Measurements from ENCODE around the gene XKR8. TPM values are rescaled to one million over a fixed set of nuclear protein-coding genes. Genes with fewer than 3 reads are reported as not detected.

Gene XKR8
- total and polyA plus RNA-seq, 9 of the 15 experiments (the other 6 are each of a cell fraction or from before 2014, with no cell fraction given), result 0.45 to 2.8 (median 1.7) TPM

DNA sequence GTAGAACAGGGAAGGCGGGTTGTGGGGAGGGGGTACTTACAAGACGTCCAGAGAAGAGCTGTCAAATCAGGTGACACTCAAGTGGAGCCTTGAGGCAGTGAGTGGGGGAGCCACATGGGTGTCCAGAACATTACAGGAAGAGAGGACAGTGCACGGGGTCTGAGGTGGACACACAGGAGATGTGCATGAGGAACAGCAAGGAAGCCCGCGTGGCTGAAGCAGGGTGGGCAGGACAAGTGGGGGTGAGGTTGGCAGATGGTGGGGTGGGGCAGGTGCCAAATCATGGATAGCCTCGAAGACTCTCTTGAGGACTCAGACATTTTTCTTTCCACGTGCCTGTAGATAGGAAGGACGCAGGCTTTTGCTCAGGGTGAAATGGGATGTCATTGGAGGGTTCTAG is 24.1 kb upstream of the XKR8 start:
- H3K9ac ChIP-seq (ENCODE audit: insufficient read depth in 1 of 2, low read depth in 2 of 2, low read length in 2 of 2), result peak overlapping the region in 1 of 2 experiments; percentile 46; a peak in 1 of 4 replicates
- in situ Hi-C loops (cut with MboI) (no loop called here), intact Hi-C loops (cut with micrococcal nuclease) (loop anchor here (5.0 kb wide), 1 partner anchor 78 kb away; no protein-coding TSS in a partner anchor)
- 51% methylated on average over 8 of the region's 8 CpGs for WGBS (ENCODE audit: insufficient coverage, low coverage, missing lambda C conversion rate)
- ATAC-seq, result peak; percentile 12; the same call in 2 of the 3 replicates
- no peaks in the 10 kb centered on the region for H3K79me2 ChIP-seq (ENCODE audit: control insufficient read depth, insufficient read depth, low read length)
- H3K4me2 ChIP-seq (ENCODE audit: insufficient read depth, low read length), result peak overlapping the region; percentile 77
- no peak overlapping the region for H3K27ac ChIP-seq (ENCODE audit: extremely low read depth, low read depth, low read length)
- H3K36me3 ChIP-seq (ENCODE audit: control insufficient read depth, insufficient read depth, low read length), result no peaks in the 10 kb centered on the region
- H4K20me1 ChIP-seq (replicated peaks; ENCODE audit: control insufficient read depth, insufficient read depth, low read length), result no peaks in the 10 kb centered on the region
- no peak overlapping the region for H3K4me3 ChIP-seq
- ChIA-PET POLR2A (interaction anchor here (0.7 to 2.0 kb wide), 3 partner anchors 10 to 11 kb away, joined by 3 to 16 read pairs (median 4); no protein-coding TSS in a partner anchor), CTCF (ENCODE audit: low intra/inter-chr PET ratio) (no interaction called here)
- no peak for FAIRE-seq
- peak overlapping the region; percentile 92 for H2AFZ ChIP-seq (ENCODE audit: low read depth, low read length)
- H3K9me1 ChIP-seq (ENCODE audit: control insufficient read depth, insufficient read depth, low read length), result no peaks in the 10 kb centered on the region
- H3K9me3 ChIP-seq (replicated peaks; ENCODE audit: control insufficient read depth, insufficient read depth, low read depth, low read length), result no peaks in the 10 kb centered on the region
- peaks cover 11 to 18% of the 10 kb centered on the region in 2 experiments for H3K4me1 ChIP-seq (replicated peaks in 1 of 2; ENCODE audit: control insufficient read depth in 2 of 2, insufficient read depth in 2 of 2, low read length in 2 of 2)
- H3K27me3 ChIP-seq (ENCODE audit: control insufficient read depth in 2 of 2, insufficient read depth in 2 of 2, low read length in 2 of 2), result no peaks in the 10 kb centered on the region
- peak in 1 of 4 experiments; percentile 10 for DNase-seq (ENCODE audit: extremely low read depth in 1 of 4, low spot score in 3 of 4)
- BruUV-seq (replicated peaks), result no TSS peak
- no peak for TF ChIP-seq YBX1 (IDR thresholded peaks at IDR 0.05)
- no peak for TF ChIP-seq ESRRB (CRISPR knock-in tag; IDR thresholded peaks at IDR 0.05; ENCODE audit: borderline replicate concordance)
- no peak for TF ChIP-seq MEF2A (IDR thresholded peaks at IDR 0.05; ENCODE audit: control insufficient read depth, low read depth, low read length)
- TF ChIP-seq PRPF4 (IDR thresholded peaks at IDR 0.05; ENCODE audit: insufficient read depth, low read depth, low read length, poor library complexity, severe bottlenecking), result no peak
- TF ChIP-seq GATA2 (CRISPR knock-in tag; IDR thresholded peaks at IDR 0.05), result no peak
- TF ChIP-seq E2F6 (IDR thresholded peaks at IDR 0.05; ENCODE audit: borderline replicate concordance in 1 of 2, extremely low read depth in 1 of 2, insufficient read depth in 1 of 2, insufficient read length in 1 of 2, low read depth in 1 of 2, low read length in 1 of 2, poor library complexity in 1 of 2, severe bottlenecking in 1 of 2), result peak in 1 of 2 experiments; percentile 17
- TF ChIP-seq, protein P1, sequence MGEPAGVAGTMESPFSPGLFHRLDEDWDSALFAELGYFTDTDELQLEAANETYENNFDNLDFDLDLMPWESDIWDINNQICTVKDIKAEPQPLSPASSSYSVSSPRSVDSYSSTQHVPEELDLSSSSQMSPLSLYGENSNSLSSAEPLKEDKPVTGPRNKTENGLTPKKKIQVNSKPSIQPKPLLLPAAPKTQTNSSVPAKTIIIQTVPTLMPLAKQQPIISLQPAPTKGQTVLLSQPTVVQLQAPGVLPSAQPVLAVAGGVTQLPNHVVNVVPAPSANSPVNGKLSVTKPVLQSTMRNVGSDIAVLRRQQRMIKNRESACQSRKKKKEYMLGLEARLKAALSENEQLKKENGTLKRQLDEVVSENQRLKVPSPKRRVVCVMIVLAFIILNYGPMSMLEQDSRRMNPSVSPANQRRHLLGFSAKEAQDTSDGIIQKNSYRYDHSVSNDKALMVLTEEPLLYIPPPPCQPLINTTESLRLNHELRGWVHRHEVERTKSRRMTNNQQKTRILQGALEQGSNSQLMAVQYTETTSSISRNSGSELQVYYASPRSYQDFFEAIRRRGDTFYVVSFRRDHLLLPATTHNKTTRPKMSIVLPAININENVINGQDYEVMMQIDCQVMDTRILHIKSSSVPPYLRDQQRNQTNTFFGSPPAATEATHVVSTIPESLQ (CRISPR knock-in tag; IDR thresholded peaks at IDR 0.05), result no peak
- TF ChIP-seq JUND (IDR thresholded peaks at IDR 0.05; ENCODE audit: borderline replicate concordance, low read depth, low read length), result no peak
- no peak for TF ChIP-seq JUND (tag; IDR thresholded peaks at IDR 0.05; ENCODE audit: borderline replicate concordance, low read depth, low read length)
